Measurements from ENCODE around the gene ATP2B2. TPM values are rescaled to one million over a fixed set of nuclear protein-coding genes. Genes with fewer than 3 reads are reported as not detected.

Gene ATP2B2
- total RNA-seq, 1 experiment from 2014 or later = not detected

GRCh38 chr3:10546820-10547263 is 41.5 kb upstream of the ATP2B2 start:
- H3K9me3 ChIP-seq (ENCODE audit: control insufficient read depth in 1 of 2, insufficient read depth in 1 of 2, low read depth in 1 of 2, low read length in 2 of 2) = peaks cover 0 to 10% of the 10 kb centered on the region in 2 experiments; a peak in 1 of 4 replicates
- H3K27ac ChIP-seq (ENCODE audit: low read depth, low read length) = no peak overlapping the region
- no peak for TF ChIP-seq ZFX (IDR thresholded peaks at IDR 0.05)
- TF ChIP-seq ZNF274 (IDR thresholded peaks at IDR 0.05; ENCODE audit: low read depth, low read length) = no peak
- no peak for TF ChIP-seq EZH2phosphoT487 (IDR thresholded peaks at IDR 0.05; ENCODE audit: borderline replicate concordance)
- no peak for TF ChIP-seq CBX3 (IDR thresholded peaks at IDR 0.05; ENCODE audit: low read depth)
- no peak for TF ChIP-seq FOSL1 (IDR thresholded peaks at IDR 0.05; ENCODE audit: low read depth)
- TF ChIP-seq SIN3A (IDR thresholded peaks at IDR 0.05; ENCODE audit: low read depth) = no peak
- H3K4me2 ChIP-seq (ENCODE audit: low read length) = no peak overlapping the region
- H3K36me3 ChIP-seq (ENCODE audit: control insufficient read depth in 1 of 2, insufficient read depth in 2 of 2, low read length in 2 of 2) = no peaks in the 10 kb centered on the region
- no peaks in the 10 kb centered on the region; the same call in 1 of the 2 replicates for H3K27me3 ChIP-seq (ENCODE audit: insufficient read depth, low read length)
- no peak overlapping the region for H2AFZ ChIP-seq (ENCODE audit: low read depth, low read length, poor library complexity, severe bottlenecking)
- CTCF ChIA-PET = no interaction called here
- H3K9ac ChIP-seq (ENCODE audit: low read length) = no peak overlapping the region
- DNase-seq (ENCODE audit: low read depth, low spot score) = no peak
- ATAC-seq = no peak
- H3K4me1 ChIP-seq (ENCODE audit: control insufficient read depth in 1 of 2, insufficient read depth in 2 of 2, low read length in 2 of 2) = peaks cover 7 to 24% of the 10 kb centered on the region in 2 experiments; a peak in 3 of 4 replicates
- no peaks in the 10 kb centered on the region for H3K9me2 ChIP-seq (ENCODE audit: insufficient read depth)
- no peak overlapping the region for H3K4me3 ChIP-seq (replicated peaks in 1 of 2; ENCODE audit: low read depth in 1 of 2, low read length in 2 of 2)
- POLR2A ChIA-PET = no interaction called here
- H4K20me1 ChIP-seq (ENCODE audit: insufficient read depth) = no peaks in the 10 kb centered on the region
- BruUV-seq (replicated peaks) = no TSS peak
- no peaks in the 10 kb centered on the region for H3K79me2 ChIP-seq (ENCODE audit: insufficient read depth, low read length)
- RAD21 ChIA-PET (ENCODE audit: low non-redundant PET in 1 of 2, low total read pairs in 2 of 2, uncharacterized antibody in 2 of 2, unreplicated experiment in 2 of 2) = no interaction called here
- intact Hi-C loops (cut with micrococcal nuclease) = no loop called here

DNA sequence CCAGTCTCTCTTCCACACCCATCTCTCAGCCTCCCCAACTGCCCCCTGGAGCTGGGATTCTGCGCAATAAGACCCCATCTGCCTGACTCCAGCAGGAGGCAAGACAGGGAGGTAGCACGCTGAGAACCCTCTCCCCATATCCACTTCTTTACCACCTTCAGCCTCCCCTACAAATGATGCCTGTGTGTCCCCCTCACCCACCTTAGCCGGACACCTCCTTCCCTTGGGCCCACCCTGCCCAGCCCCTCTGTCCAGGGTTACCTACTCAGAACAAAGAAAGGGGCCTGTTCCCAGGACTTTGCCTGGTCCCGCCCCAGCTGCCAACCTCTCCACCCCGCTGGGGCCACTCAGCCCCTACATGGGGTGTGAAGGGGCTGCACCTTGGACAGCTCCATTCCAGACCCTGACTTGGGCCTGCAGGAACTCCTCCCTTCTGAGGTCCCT is 40.8 kb upstream of the ATP2B2 start:
- H3K9ac ChIP-seq (ENCODE audit: low read length) = no peak overlapping the region
- H3K4me2 ChIP-seq (ENCODE audit: low read length) = no peak overlapping the region
- H3K36me3 ChIP-seq (ENCODE audit: control insufficient read depth in 1 of 2, insufficient read depth in 2 of 2, low read length in 2 of 2) = no peaks in the 10 kb centered on the region
- RAD21 ChIA-PET (ENCODE audit: low non-redundant PET in 1 of 2, low total read pairs in 2 of 2, uncharacterized antibody in 2 of 2, unreplicated experiment in 2 of 2) = no interaction called here
- H3K27me3 ChIP-seq (ENCODE audit: insufficient read depth, low read length) = no peaks in the 10 kb centered on the region; the same call in 1 of the 2 replicates
- no TSS peak for BruUV-seq (replicated peaks)
- H4K20me1 ChIP-seq (ENCODE audit: insufficient read depth) = no peaks in the 10 kb centered on the region
- intact Hi-C loops (cut with micrococcal nuclease) = no loop called here
- POLR2A ChIA-PET = no interaction called here
- TF ChIP-seq EGR1 (IDR thresholded peaks at IDR 0.05; ENCODE audit: low read depth) (no peak), SRF (IDR thresholded peaks at IDR 0.05; ENCODE audit: low read depth) (no peak)
- CTCF ChIA-PET = no interaction called here
- DNase-seq (ENCODE audit: low read depth, low spot score) = no peak
- no peak overlapping the region for H3K27ac ChIP-seq (ENCODE audit: low read depth, low read length)
- H2AFZ ChIP-seq (ENCODE audit: low read depth, low read length, poor library complexity, severe bottlenecking) = no peak overlapping the region
- no peaks in the 10 kb centered on the region for H3K9me2 ChIP-seq (ENCODE audit: insufficient read depth)
- no peak for ATAC-seq
- H3K4me3 ChIP-seq (replicated peaks in 1 of 2; ENCODE audit: low read depth in 1 of 2, low read length in 2 of 2) = no peak overlapping the region
- peaks cover under 1 to 10% of the 10 kb centered on the region in 2 experiments; a peak in 1 of 4 replicates for H3K9me3 ChIP-seq (ENCODE audit: control insufficient read depth in 1 of 2, insufficient read depth in 1 of 2, low read depth in 1 of 2, low read length in 2 of 2)
- no peaks in the 10 kb centered on the region for H3K79me2 ChIP-seq (ENCODE audit: insufficient read depth, low read length)
- peaks cover under 1 to 17% of the 10 kb centered on the region in 2 experiments; a peak in 3 of 4 replicates for H3K4me1 ChIP-seq (ENCODE audit: control insufficient read depth in 1 of 2, insufficient read depth in 2 of 2, low read length in 2 of 2)

All from HCT116 (cell line).